ENCODE results near the gene OCIAD1. TPM values are rescaled to one million over a fixed set of nuclear protein-coding genes. Genes with fewer than 3 reads are reported as not detected.

Gene OCIAD1
- total and polyA plus RNA-seq, 2 of the 13 experiments (the other 11 are each of a cell fraction or from before 2014, with no cell fraction given) = 67.3 to 74.9 TPM

DNA sequence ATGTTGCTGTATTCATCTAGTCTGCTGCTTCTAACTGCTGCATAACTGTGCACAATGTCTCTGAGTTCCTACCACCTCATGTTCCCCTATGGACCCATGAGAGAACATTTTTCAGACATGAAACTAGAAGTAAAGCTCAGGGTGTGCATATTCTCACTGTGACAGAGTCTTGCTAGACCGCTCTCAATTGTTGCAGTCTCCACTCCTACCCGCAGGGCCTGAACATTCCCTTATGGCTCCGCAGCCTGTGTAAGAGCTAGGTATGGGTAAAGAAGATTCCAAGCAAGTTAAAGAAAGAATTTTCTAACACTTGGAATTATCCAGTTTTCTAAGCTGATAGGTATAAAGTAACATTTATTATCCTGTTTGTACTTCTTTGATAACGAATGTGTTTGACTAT is 70.3 kb downstream of the OCIAD1 start:
- 71% methylated on average over 4 of the region's 4 CpGs for WGBS (ENCODE audit: low lambda C conversion rate)
- no peak overlapping the region for H3K9ac ChIP-seq (ENCODE audit: insufficient read depth, low read depth, low read length)
- no peaks in the 10 kb centered on the region for H3K36me3 ChIP-seq (replicated peaks in 1 of 2; ENCODE audit: control insufficient read depth in 1 of 2, insufficient read depth in 2 of 2, low read length in 2 of 2)
- H3K27me3 ChIP-seq (ENCODE audit: control insufficient read depth in 1 of 2, insufficient read depth in 2 of 2, low read length in 2 of 2) = no peaks in the 10 kb centered on the region
- no peak overlapping the region for H3K4me2 ChIP-seq (ENCODE audit: low read depth, low read length)
- TF ChIP-seq MIER2 (CRISPR knock-in tag; IDR thresholded peaks at IDR 0.05) (no peak), TRIM22 (IDR thresholded peaks at IDR 0.05) (no peak), RAD21 (CRISPR knock-in tag; IDR thresholded peaks at IDR 0.05) (no peak), HMGXB3 (CRISPR knock-in tag; IDR thresholded peaks at IDR 0.05; ENCODE audit: borderline replicate concordance) (no peak), KDM2A (CRISPR knock-in tag; IDR thresholded peaks at IDR 0.05; ENCODE audit: borderline replicate concordance, low read depth) (no peak), SALL2 (CRISPR knock-in tag; IDR thresholded peaks at IDR 0.05) (no peak), ZNF841 (CRISPR knock-in tag; IDR thresholded peaks at IDR 0.05; ENCODE audit: borderline replicate concordance) (no peak), ZNF124 (CRISPR knock-in tag; IDR thresholded peaks at IDR 0.05) (no peak)
- no peak for ATAC-seq
- no peaks in the 10 kb centered on the region for H3K9me3 ChIP-seq (ENCODE audit: low read length)
- ChIA-PET POLR2A (no interaction called here), CTCF (ENCODE audit: low intra/inter-chr PET ratio, low total read pairs) (no interaction called here)
- H3K4me3 ChIP-seq (replicated peaks in 1 of 3; ENCODE audit: insufficient read depth in 1 of 3, low read depth in 2 of 3, low read length in 3 of 3) = no peak overlapping the region
- no peak for DNase-seq (ENCODE audit: low spot score)
- H2AFZ ChIP-seq (ENCODE audit: low read length) = no peak overlapping the region
- no peak for FAIRE-seq
- BruUV-seq (replicated peaks) = no TSS peak
- H3K79me2 ChIP-seq (ENCODE audit: insufficient read depth, low read length) = no peaks in the 10 kb centered on the region
- H3K27ac ChIP-seq (ENCODE audit: extremely low read length, insufficient read depth, low read length) = no peak overlapping the region
- H4K20me1 ChIP-seq (ENCODE audit: insufficient read depth, low read length) = no peaks in the 10 kb centered on the region
- in situ Hi-C loops (cut with HindIII; ENCODE audit: extremely low pct_ligation_motif_present, low pct_unique_long_range_greater_than_20kb) (no loop called here), intact Hi-C loops (cut with micrococcal nuclease; ENCODE audit: unreplicated experiment) (no loop called here)
- H3K4me1 ChIP-seq (ENCODE audit: insufficient read depth, low read length) = peaks cover 23% of the 10 kb centered on the region
